ENCODE measurements around the gene SRSF10.
A peak's percentile ranks its signal among the peaks of the same experiment; 100 is the strongest.
"Not testable (repeated sequence)": the region's sequence is repeated elsewhere in the genome, so short reads cannot be mapped to it uniquely, and the experiment has no call there.

SRSF10 gene

DNA sequence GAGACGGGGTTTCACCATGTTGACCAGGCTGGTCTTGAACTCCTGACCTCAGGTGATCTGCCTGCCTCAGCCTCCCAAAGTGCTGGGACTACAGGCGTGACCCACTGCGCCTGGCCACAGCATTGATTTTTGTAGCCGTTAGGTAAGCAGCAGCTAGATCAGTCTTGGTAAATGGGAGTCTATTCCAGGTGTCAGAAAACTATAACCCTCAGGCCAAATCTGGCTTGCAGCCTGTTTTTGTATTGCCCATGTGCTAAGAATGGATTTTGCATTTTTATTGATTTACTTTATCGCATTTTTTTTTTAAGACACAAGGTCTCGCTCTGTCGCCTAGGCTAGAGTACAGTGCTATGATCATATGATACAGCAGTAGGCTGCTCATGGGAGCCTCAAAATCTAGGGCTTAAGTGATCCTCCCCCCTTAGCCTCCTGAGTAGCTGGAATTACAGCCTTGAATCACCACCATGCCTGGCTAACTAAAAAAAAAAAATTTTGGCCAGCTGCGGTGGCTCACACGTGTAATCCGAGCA is 16.6 kb upstream of the SRSF10 start:
- DNase-seq, result no peak

DNA sequence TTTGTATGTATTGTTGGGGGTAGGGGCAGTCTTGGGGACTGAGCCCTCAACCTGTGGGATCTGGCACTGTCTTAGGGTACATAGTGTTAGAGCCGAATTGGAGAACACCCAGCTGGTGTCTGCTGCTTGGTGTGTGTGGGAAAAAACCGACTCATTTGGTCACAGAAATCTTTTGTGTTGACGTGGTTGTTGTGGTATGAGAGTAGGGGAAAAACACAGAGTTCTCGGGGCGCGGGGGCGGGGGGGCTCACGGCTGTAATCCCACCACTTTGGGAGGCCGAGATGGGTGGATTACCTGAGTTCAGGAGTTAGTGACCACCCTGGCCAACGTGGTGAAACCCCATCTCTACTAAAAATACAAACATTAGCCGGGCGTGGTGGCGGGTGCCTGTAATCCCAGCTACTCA is 15.3 kb upstream of the SRSF10 start:
- DNase-seq, result peak; percentile 68

DNA sequence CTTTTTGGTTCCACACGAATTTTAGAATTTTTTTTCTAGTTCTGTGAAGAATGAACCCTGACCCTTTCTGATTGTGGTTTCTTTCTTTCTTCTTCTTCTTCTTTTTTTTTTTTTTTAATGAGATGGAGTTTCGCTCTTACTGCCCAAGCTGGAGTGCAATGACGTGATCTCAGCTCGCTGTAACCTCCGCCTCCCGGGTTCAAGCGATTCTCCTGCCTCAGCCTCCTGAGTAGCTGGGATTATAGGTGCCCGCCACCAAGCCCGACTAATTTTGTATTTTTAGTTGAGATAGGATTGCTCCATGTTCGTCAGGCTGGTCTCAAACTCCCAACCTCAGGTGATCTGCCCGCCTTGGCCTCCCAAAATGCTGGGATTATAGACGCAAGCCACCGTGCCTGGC is 11.9 kb upstream of the SRSF10 start:
- DNase-seq, result not testable (repeated sequence)

DNA sequence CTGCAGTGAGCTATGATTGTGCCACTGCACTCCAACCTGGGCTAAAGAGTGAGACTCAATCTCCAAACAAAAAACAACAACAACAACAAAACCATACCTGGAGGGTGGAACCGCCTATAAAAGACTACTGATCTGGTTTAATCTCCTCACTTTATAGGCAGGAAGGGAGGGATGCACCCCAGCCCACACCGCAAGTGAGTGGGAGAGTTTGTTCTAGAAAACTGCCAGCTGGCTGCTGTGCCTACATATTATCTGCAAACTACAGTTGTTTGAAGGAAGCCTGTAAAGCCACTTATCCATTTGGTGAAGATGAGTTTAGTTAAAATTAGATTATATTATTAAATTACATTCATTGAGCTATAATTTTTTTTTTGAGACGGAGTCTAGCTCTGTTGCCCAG is 9.1 kb upstream of the SRSF10 start:
- DNase-seq, result no peak

DNA sequence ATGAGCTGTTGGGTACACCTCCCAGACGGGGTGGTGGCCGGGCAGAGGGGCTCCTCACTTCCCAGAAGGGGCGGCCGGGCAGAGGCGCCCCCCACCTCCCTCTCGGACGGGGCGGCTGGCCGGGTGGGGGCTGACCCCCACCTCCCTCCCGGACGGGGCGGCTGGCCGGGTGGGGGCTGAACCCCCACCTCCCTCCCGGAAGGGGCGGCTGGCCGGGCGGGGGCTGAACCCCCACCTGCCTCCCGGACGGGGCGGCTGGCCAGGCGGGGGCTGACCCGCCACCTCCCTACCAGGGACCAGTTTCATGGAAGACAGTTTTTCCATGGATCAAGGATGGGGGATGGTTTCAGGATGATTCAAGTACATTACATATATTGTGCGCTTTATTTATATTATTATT is 6.9 kb upstream of the SRSF10 start:
- DNase-seq, result not testable (repeated sequence)

DNA sequence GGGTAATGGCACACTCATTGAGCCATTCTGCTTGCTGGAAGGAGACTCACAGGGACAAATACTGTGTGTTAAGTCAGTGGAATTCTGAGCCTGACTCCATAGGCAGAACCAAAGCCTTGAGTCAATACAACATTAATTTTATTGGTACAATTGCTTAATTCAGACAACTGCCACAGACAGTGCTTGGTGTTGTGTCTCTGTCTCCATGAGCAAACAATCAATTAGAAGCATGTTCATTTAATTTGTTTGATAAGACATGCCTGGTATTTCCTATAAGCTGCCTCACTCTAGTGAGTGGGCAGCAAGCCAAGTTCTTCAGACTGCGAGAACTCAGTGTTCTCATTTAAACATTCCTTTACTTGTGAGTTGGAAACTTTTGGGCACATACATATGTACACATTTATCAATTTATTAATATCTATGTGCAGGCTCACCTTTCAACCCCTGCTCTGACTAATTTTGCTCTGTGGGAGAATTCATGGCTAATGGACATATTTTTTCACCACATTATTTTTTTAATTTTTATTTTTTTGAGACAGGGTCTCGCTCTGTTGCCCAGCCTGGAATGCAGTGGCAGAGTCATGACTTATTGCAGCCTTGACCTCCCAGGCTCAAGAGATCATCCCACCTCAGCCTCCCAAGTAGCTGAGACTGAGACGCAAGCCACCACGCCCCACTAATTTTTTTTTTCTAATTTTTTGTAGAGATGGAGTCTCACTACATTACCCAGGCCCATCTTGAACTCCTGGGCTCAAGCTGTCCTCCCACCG is 4.5 kb upstream of the SRSF10 start:
- DNase-seq, result peak; percentile 66

DNA sequence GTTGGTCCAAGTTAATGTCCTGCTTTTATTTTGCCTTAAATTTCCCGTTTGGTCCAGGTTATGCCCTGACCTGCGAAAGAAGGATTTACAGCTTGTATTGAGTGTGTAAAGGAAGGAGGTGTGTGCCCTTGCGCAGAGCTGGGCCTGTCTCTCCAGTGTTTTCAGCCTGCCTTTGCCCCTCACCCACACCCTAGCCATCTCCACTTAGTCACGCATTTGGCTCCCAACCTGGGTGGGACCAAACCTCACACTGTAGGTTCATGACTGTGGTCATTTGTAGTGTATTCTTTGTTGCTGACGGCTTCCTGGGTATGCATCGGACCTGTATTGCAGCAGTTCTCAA is 572 bp upstream of the SRSF10 start:
- DNase-seq, result peak; percentile 46

DNA sequence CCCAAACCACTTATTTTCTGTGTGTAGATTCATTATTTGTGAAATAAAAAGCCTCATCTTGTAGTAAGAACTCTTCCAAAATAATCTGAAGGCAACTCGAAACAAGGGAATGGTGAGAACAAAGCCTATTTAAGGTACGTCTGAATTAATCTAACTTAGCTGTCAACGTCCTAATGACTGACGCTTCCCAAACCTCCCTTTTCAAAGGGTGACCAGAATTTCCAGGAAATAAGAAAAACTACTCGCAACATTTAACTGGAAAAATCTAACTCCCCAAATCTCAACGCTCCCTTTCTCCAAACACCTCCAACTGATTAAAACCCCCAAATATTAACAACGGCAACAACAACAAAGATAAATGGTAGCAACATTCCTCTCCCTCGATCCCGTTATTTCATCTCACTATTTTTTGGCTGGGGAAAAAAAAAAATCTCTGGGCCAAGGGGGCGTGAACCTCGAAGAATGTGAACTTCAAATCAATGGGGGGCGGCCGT is 693 bp downstream of the SRSF10 start:
- peak; percentile 7 for DNase-seq

DNA sequence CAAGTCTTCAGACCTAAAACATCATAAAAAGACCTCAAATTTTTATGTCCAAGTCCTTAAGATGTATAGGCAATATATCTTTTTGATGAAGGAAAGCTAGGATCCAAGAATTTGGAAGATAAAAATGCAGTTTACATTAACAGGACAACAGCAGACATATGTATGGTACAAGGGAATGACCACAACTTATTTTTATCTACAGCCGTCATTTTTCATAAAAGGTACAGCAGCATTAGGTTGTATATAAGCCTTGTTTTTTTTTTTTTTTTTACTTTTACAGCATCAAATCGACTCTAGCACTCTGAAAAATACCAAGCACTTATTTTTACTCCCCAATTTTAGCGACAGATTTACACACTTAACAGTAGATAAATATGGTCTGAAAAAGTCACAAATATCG is 1.3 kb downstream of the SRSF10 start:
- no peak for DNase-seq

DNA sequence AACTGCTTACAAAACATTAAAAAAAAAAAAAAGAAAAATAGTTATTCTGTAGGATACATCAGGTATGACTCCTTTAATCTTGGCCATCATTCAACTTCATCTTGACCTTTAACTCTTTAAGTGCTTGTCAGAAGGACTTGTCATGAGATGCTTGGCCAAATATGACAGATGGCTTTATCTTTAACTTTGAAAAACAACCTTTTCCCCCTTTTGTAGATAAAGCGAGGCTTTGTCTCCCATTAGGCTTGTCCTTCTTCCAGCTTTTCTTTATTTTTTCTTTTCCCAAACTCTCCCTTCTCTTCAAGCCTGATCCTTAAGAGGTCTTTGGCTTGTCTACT is 2.3 kb downstream of the SRSF10 start:
- DNase-seq, result peak; percentile 18

DNA sequence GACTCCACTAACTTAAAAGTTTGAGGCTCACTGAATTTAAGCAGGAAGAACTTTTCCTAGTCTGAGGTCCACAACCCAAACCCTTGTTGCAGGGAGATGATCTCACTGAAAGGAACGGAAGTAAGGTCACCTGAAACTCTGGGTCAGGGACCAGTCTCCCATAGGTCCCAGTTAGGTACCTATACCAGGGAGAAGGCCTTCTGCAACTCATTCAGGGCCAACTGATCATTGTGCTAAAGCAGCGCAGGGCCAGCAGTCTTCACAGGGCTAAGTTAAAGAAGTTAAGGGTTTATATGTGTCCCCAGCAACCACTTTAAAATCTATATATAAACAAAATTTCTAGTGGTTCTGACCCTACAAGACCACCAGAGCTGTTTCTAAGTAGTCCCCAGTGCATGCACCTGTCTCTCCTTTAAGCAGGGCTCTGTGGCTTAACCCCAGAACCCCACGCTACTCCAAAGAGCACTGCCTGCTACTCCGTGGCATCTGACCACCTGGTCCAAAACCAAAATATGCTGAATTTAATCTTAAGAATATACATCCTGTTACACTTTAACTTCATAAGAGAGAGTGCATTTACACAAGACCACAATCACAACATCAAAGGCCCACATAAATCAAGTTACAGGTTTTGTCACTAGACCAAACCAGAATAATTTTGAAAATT is 2.8 kb downstream of the SRSF10 start:
- DNase-seq, result no peak

DNA sequence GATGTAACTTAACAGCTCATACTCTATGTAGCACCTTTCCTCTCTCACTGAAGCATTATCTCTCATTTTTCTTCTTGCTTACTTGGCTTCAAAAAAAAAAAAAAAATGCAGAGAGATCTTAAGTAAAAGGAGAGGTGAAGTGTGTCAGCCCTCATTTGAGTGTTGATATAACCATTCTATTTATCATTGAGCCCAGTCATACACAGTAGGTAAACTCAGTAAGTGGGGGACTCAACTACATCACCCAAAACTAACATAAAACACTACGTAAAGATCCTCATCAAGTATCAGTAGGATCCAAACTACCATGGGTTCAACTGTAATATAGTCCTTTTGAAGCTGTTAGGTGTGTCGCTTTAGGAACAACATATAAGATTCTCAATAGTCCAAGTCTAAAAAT is 12.3 kb downstream of the SRSF10 start:
- DNase-seq, result no peak

DNA sequence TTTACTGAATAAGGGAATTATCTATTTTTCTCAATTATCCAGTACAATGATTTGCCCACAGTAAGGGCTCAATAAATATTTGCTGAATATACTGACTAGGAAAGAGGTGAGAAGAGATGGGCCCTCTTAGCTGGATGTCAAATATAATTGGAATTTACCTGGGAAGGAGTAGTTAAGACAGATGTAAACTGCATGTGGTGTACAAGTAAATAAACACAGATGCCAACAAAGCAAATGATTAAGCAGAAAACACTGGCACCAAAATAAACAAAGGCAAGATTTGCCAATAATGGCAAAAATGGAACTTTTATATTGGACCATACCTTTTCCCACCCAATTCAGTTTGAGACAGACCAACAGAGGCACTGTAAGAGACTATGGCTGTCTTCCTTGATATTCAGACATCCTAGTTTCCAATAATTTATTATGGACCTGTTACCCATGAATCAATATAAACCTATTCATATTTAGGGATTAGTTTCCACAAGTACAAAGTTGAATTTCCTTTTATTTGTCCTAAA is 13.1 kb downstream of the SRSF10 start:
- no peak for DNase-seq

DNA sequence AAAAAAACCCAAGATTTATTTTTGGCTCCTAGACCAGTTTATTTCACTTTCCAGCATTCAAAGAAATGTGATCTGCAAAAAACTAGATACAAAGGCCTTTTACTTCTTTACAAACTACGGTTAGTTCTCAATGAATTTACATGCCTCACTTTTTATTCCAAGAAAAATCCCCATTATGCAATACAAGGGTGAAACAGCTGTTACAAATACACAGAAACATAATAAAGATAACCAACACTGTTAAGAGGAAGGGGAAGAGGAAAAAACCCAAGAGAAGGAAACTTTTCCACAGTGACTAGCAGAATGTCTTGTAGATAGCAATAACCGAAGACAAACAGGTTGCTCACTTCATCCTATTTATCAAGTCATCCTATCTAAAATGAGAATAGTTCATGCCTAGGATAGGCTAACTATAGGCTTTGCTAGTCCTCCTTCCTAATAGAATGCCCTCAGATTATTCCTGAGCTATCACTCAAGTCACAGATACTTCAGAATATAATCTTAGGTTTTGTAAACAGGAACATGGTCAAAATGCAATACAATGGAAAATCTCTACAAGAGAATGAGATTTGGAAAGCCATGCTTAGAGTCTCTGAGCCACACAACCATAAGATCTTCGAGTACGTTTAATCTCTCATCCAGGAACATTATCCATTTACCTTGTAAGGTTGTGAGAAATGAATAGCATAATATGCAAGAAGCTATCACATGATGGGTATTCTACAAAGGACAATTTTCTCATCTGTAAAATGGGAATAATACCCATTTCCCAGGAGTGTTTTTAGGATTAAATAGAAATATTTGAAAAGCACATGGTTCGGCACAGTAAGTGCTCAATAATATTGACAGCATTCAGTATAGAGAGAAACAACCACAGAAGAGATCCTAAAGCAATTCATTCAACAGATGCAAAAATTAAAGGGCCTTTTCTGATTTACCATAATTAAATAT is 15.1 kb downstream of the SRSF10 start:
- DNase-seq, result no peak

DNA sequence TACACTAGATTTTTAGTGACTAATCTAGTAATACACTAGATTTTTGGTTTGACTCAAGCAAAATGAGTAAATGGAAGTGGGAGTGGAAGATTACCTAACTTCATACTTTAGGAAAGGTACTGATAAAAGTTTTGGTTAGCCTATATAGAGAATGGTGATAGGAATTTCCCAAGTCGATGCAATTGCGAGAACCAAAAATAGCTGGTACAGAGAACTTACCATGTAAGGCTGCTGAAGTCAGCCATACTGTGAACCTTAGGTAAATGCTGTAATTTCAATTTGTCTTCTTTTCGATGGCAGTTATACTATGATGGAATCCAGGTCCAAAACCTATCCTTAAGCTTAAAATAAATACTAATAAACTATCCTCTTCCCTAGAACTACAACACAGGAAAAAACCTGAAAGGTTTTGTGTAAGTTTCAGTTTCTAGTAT is 15.9 kb downstream of the SRSF10 start:
- DNase-seq, result no peak

DNA sequence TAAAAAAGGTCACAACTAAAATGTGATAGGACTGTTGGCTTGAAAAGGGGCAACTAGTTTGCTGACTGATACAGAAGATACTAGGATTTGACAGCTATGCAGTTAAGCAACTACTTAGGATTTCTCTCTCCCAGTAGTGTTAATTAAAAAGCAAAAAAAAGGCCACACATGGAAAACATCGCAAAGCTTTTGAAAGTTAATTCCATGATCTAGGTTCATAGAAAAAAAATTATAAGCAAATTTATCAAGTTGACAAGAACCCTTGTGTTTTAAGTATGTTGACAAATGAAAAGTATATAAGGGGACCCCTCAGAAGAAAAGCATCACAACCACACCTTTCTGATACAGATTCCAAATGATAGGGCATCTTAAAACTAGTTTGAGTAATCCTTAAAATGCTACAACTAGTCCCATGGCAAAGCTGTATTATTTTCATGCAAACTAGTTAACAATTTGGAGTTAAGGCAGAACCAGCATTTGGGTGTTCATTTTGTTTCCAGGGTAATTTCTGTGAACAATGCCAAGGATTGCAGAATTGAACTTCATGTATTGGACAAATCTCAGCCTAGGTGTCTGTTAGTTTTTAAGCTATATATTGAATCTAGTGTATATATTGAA is 16.4 kb downstream of the SRSF10 start:
- no peak for DNase-seq

DNA sequence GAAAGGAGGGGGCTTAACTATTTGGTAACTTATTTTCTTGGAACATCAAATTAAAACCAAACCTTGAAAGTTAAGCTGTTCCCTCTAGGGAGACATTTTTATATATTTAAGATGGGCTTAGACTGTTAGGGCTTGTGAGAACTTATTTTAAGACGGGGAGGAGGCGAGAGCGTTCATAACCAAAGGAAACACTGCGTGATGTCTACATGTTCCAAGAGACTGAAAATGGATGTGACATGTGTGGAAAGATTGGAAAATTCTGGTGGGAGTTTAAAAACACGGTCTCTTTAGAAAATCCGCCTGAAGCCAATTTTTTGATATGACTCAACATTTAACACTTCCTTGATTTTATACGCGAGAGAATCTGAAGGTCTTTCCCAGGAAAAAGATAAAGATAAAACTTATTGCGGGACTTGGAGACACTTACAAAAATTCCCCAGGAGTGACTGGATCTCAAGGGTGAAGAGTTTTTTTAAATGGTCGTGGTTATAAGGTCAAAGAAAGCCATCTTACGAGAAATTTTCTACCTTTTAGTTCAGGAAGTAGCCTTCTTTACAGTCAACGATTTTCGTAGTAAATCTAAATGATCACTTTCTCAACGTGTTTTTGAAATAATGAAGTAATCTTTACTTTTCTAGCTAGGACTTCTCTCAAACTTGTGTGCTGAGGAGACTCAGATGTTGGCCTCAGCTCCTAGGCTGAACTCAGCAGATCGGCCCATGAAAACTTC is 19.7 kb downstream of the SRSF10 start:
- DNase-seq, result no peak

DNA sequence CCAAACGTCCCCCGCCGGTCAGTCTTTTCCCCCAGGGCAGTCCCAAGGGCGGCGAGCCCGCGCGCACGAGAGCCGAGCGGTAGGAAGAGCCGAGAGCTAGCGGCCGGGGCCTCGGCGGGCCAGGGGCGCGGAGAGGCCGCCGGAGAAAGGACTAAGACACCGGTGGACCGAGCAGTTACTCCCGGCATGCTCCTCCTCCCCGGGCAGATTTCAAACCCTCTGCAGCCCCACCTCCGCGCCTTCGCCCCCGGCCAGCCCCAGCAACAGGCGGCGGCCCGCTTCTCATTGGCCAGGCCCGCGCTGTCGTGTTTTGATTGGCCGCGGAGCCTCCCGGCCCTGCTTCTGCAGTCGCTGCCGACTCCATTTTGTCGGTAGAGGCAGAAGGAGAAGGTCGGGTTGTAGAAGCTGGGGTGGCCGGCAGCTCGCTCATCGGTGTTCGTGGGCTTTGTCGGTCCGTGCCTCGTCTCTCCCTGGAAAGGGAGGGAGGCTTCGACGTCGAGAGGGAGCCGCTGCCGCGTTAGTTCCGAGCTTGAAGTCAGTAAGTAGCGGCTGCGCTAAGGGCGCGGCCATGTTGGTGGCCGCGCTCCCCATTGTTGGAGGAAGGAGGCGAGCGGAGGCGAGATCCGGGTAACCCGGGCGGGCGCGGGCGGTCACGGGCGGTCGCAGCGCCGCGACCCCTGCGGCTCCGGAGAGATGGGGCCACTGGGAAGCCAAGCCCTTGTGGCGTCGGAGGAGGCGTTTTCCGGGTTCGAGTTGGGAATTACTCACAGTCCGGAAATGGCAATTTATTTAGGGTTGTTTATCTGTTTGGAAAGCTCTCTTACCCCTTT is 20.5 kb downstream of the SRSF10 start, which contains the start of gene PNRC2:
Gene PNRC2 (plus strand): TSS at position 368 of the 830 bp plus-strand sequence. CDS start 1,630 bp downstream, outside the sequence.
- peak; percentile 96 for DNase-seq

DNA sequence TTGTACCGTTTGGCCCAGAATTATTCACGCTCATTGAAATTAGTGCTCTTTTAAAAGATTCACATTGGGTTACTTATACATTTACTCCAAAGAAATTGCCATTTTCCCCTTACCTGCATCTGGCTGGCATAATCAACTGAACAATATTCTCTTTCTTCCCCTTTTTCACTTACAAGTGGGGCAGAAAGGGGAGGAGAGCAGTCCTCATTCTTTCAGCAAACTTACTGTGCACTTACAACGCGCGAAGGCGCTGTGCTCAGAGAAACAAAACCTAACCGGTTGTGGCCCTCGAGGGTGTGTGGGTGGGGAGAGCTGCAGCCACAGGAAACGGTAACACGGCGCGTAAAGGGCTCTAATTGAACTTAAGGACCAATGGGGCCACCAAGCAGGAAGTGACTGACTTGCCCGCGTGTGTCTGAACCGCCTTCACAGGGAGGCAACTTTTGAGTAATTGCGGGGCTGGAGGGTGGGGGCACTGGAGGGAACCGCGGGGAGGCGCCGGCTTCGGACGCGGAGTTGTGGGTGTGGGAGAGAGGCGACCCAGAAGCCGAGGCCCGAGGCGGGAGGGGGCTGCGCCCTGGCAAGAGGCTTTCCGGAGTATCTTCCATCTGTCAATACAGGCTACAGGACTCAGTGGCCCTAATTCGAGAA is 21.2 kb downstream of the SRSF10 start:
- DNase-seq, result peak; percentile 95
